GM12872 (cell line): ENCODE data around the gene TXNDC2.

Source experiments
- TF ChIP-seq, protein P1 (sequence below): IDR thresholded peaks from 3 replicates; pipeline ENCODE4 v1.5.1; 2011; ENCODE audit warnings: low read depth, mild to moderate bottlenecking, low read length, moderate library complexity; ENCODE audit not compliant: insufficient read depth

The TXNDC2 gene

GRCh38 chr18:9913526-9914333 lies 28.0 kb downstream of the TXNDC2 start, which contains the start of gene VAPA:
TSS of gene VAPA (plus strand) at chr18:9914016. CDS start at chr18:9914257, 241 bp downstream.
- TF ChIP-seq, protein P1, sequence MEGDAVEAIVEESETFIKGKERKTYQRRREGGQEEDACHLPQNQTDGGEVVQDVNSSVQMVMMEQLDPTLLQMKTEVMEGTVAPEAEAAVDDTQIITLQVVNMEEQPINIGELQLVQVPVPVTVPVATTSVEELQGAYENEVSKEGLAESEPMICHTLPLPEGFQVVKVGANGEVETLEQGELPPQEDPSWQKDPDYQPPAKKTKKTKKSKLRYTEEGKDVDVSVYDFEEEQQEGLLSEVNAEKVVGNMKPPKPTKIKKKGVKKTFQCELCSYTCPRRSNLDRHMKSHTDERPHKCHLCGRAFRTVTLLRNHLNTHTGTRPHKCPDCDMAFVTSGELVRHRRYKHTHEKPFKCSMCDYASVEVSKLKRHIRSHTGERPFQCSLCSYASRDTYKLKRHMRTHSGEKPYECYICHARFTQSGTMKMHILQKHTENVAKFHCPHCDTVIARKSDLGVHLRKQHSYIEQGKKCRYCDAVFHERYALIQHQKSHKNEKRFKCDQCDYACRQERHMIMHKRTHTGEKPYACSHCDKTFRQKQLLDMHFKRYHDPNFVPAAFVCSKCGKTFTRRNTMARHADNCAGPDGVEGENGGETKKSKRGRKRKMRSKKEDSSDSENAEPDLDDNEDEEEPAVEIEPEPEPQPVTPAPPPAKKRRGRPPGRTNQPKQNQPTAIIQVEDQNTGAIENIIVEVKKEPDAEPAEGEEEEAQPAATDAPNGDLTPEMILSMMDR = no peak

- TF ChIP-seq, protein P1 = no peak
Measured at GRCh38 chr18:9914334-9914583, 28.5 kb downstream of the TXNDC2 start.

DNA sequence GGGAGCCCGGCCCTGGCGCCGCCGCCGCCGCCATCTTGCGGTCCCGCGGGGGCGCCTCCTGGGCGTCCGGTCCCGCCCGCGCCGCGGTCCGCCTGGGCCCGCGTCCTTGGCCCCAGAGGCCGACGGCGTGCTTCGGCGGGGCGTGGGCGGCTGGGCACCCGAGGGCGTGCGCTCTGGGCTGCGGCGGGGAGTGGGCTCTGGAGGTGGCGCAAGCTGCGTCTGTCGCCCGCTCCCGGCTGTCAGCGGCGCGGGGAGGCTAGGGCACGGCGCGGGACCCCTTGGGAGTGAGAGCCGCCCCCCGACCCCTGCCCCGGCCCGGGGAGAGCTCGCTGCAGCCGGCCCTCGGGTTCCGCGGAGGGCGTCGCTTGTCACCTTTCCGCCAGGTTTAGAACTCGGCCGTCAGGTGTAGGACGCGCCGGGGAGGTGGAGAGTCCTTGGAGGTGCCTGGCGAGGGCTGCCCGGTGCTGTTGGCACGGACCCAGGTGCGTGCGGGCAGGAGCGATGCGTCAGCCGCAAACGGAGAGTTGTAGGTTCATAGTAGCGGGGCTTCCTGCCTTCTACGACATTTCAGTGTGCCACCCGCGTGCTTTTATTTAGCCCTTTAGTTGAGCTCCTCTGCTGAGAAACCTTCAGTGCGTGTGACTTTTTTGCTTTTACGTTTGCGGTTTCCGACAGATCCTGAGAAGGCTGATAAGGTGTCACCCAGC lies 29.0 kb downstream of the TXNDC2 start:
- TF ChIP-seq, protein P1 = no peak

DNA sequence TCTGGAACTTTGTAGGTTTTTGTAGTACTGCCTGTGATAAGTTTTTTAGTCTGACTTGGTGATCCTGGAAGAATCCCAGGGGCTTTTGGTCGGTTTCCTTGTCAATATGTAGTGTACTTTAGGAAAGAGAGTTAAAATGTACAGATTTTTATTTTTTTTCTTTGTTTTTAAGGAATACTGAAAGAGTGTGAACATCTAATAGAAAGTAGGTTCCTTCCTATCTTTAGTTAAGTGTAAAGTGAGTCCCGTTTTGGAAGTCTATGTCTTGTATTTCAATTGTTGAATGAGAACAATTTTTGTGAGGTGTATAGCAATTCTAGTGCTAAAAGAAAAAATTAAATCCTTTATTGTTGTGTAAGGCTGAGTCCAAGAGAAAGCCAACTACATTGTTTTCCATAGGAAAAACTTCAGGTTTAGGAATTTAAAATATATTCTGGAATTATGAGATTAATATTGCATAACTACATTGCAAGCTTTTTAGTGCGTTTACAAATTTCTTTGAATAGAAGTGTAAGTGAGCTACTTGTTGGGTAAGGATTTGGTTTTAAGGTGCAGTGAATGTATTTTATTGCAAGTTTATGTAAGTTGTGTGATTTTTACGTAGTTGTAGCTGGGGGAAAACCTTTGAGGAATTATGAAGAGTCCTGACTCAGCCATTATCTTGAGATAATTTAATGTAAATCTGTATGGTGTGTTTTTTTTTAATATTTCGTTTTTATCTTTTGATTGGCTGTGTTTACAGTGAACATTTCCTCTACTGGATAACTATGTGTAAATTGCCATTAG lies 29.7 kb downstream of the TXNDC2 start:
- TF ChIP-seq, protein P1 = no peak

DNA sequence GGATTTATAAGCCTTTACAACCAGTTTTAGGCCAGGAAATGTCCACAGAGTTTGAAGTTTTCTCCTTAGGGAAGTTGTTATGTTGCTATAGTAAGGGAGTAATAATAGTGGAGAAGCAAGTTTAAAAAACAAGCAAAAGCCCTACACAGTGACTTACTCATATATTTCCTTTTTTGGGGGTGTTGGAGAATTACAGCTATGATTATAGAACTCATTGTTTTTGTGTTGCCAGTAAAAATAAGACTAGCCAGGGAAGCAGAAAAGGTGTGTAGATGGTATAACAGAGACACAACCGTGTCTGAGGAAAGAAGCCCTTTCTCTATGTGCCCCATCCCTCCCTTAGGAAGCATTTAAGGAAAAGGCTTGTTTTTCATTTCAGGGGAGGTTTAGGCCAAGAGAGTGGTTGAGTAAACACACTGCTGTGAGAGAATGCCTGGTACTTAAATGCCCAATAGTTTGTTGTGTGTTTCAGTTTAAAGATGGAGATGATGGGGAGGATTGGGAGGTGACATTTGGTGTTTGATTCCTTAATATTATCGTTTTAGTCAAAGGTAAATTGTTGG lies 30.4 kb downstream of the TXNDC2 start:
- TF ChIP-seq, protein P1 = no peak

GRCh38 chr18:9916808-9917207 lies 31.0 kb downstream of the TXNDC2 start:
- TF ChIP-seq, protein P1 = no peak

- TF ChIP-seq, protein P1 = no peak
Measured at GRCh38 chr18:9918016-9918680, 32.4 kb downstream of the TXNDC2 start.
